NB4 (cell line): Measurements from ENCODE around the gene STRN4.

Experiments used
- DNase-seq: peaks from one replicate; pipeline ENCODE4 v3.0.0; 2010; ENCODE audit warnings: low read depth
- H3K4me3 ChIP-seq: one replicate; pipeline ENCODE4 v1.5.1; 2011; ENCODE audit warnings: mild to moderate bottlenecking, low read depth, low read length, moderate library complexity
- CTCF ChIP-seq: IDR thresholded peaks from one replicate; pipeline ENCODE4 v1.5.1; 2012; ENCODE audit warnings: low read depth, low read length
- MAX ChIP-seq: IDR thresholded peaks from 2 replicates; pipeline ENCODE4 v1.6.1; 2011; ENCODE audit warnings: low read depth, low read length
- MYC ChIP-seq: IDR thresholded peaks from 2 replicates; pipeline ENCODE4 v1.6.1; 2011; ENCODE audit warnings: low read depth, low read length
- POLR2A ChIP-seq: IDR thresholded peaks from 2 replicates; pipeline ENCODE4 v1.6.1; 2011; ENCODE audit warnings: mild to moderate bottlenecking; ENCODE audit not compliant: insufficient read length; ENCODE audit errors: extremely low read depth

STRN4 gene

GRCh38 chr19:46687438-46688145, 58.7 kb downstream of the STRN4 start:
- DNase-seq = no peak
- TF ChIP-seq CTCF (no peak), MAX (no peak), MYC (no peak), POLR2A (no peak)
- no peak overlapping the region for H3K4me3 ChIP-seq

- no peak overlapping the region for H3K4me3 ChIP-seq
- no peak for DNase-seq
- TF ChIP-seq MAX = no peak
- no peak for TF ChIP-seq MYC
- TF ChIP-seq CTCF = no peak
- TF ChIP-seq POLR2A = no peak
Measured at GRCh38 chr19:46685189-46685588, 61.1 kb downstream of the STRN4 start.

GRCh38 chr19:46678110-46678732, 68.0 kb downstream of the STRN4 start:
- TF ChIP-seq MYC (no peak), CTCF (no peak), POLR2A (no peak), MAX (no peak)
- no peak overlapping the region for H3K4me3 ChIP-seq
- DNase-seq = peak; percentile 77

- TF ChIP-seq CTCF (no peak), POLR2A (no peak), MAX (no peak), MYC (no peak)
- H3K4me3 ChIP-seq = no peak overlapping the region
- peak; percentile 49 for DNase-seq
Measured at GRCh38 chr19:46674416-46675178, 71.7 kb downstream of the STRN4 start.

- TF ChIP-seq MYC = no peak
- no peak for TF ChIP-seq POLR2A
- no peak for TF ChIP-seq MAX
- no peak for TF ChIP-seq CTCF
- H3K4me3 ChIP-seq = no peak overlapping the region
- DNase-seq = no peak
Measured at GRCh38 chr19:46670813-46671212, 75.4 kb downstream of the STRN4 start.
